Trophoblast cell (in vitro differentiated cells and primary cell): ENCODE measurements around the gene SLC35A4.
A peak's percentile ranks its signal among the peaks of the same experiment; 100 is the strongest.

ENCODE experiments used
- DNase-seq, 2 donors: peaks; one replicate each; pipeline ENCODE4 v3.0.0-alpha.2; 2016
- H2AFZ ChIP-seq: 2 replicates; pipeline ENCODE4 v1.6.1; 2013; ENCODE audit warnings: low read length, moderate library complexity, mild to moderate bottlenecking; ENCODE audit not compliant: insufficient read depth, poor library complexity
- H2AK5ac ChIP-seq: 2 replicates; pipeline ENCODE4 v1.6.1; 2013; ENCODE audit warnings: mild to moderate bottlenecking, low read length
- H2BK120ac ChIP-seq: 2 replicates; pipeline ENCODE4 v1.6.1; 2013; ENCODE audit warnings: low read length, mild to moderate bottlenecking, moderate library complexity; ENCODE audit not compliant: insufficient read depth, poor library complexity
- H2BK12ac ChIP-seq: 2 replicates; pipeline ENCODE4 v1.6.1; 2013; ENCODE audit warnings: mild to moderate bottlenecking, low read length, moderate library complexity
- H2BK5ac ChIP-seq: 2 replicates; pipeline ENCODE4 v1.6.1; 2013; ENCODE audit warnings: low read length, low read depth, moderate library complexity, mild to moderate bottlenecking; ENCODE audit not compliant: poor library complexity
- H3K14ac ChIP-seq: 2 replicates; pipeline ENCODE4 v1.6.1; 2013; ENCODE audit warnings: mild to moderate bottlenecking, low read length
- H3K18ac ChIP-seq: 2 replicates; pipeline ENCODE4 v1.6.1; 2013; ENCODE audit warnings: mild to moderate bottlenecking, low read length
- H3K23ac ChIP-seq: 2 replicates; pipeline ENCODE4 v1.6.1; 2013; ENCODE audit warnings: low read length
- H3K27ac ChIP-seq: 2 replicates; pipeline ENCODE4 v1.5.1; 2013; ENCODE audit warnings: low read depth, mild to moderate bottlenecking, inconsistent platforms, low read length, moderate library complexity
- H3K27me3 ChIP-seq: 2 replicates; pipeline ENCODE4 v1.6.1; 2013; ENCODE audit warnings: inconsistent platforms, mild to moderate bottlenecking, low read length, moderate library complexity; ENCODE audit not compliant: insufficient read depth
- H3K36me3 ChIP-seq, 2 experiments: 1 replicate in 1 of 2; 2 replicates in 1 of 2; pipeline ENCODE4 v1.6.1; 2013; ENCODE audit warnings: low read length in 2 of 2, mild to moderate bottlenecking in 2 of 2, moderate library complexity in 1 of 2; ENCODE audit not compliant: insufficient read depth in 2 of 2, control insufficient read depth in 1 of 2
- H3K4ac ChIP-seq: 2 replicates; pipeline ENCODE4 v1.6.1; 2013; ENCODE audit warnings: low read depth, mild to moderate bottlenecking, low read length, moderate library complexity
- H3K4me1 ChIP-seq, 2 experiments: 1 replicate in 1 of 2; 2 replicates in 1 of 2; pipeline ENCODE4 v1.6.1; 2013; ENCODE audit warnings: low read length in 2 of 2, mild to moderate bottlenecking in 2 of 2, moderate library complexity in 1 of 2; ENCODE audit not compliant: insufficient read depth in 2 of 2, control insufficient read depth in 1 of 2
- H3K4me2 ChIP-seq: 2 replicates; pipeline ENCODE4 v1.6.1; 2013; ENCODE audit warnings: inconsistent platforms, mild to moderate bottlenecking, low read length, moderate library complexity
- H3K4me3 ChIP-seq: 2 replicates; pipeline ENCODE4 v1.5.1; 2013; ENCODE audit warnings: mild to moderate bottlenecking, low read depth, low read length, inconsistent platforms
- H3K79me1 ChIP-seq: one replicate; pipeline ENCODE4 v1.6.1; 2013; ENCODE audit warnings: low read length
- H3K79me2 ChIP-seq: 2 replicates; pipeline ENCODE4 v1.6.1; 2013; ENCODE audit warnings: low read length, mild to moderate bottlenecking; ENCODE audit not compliant: control insufficient read depth, insufficient read depth, poor library complexity
- H3K9ac ChIP-seq: 2 replicates; pipeline ENCODE4 v1.6.1; 2013; ENCODE audit warnings: mild to moderate bottlenecking, low read length
- H3K9me3 ChIP-seq: 2 replicates; pipeline ENCODE4 v1.6.1; 2013; ENCODE audit warnings: low read depth, mild to moderate bottlenecking, control low read depth, inconsistent platforms, low read length; ENCODE audit not compliant: insufficient read depth
- H4K12ac ChIP-seq: 2 replicates; pipeline ENCODE4 v1.6.1; 2013; ENCODE audit warnings: low read depth, mild to moderate bottlenecking, low read length, moderate library complexity
- H4K8ac ChIP-seq: 2 replicates; pipeline ENCODE4 v1.6.1; 2013; ENCODE audit warnings: low read depth, mild to moderate bottlenecking, low read length, moderate library complexity
- H4K91ac ChIP-seq: one replicate; pipeline ENCODE4 v1.6.1; 2013; ENCODE audit warnings: low read depth, mild to moderate bottlenecking, low read length, moderate library complexity
- WGBS: extraction: QIAGEN DNeasy Blood & Tissue Kit; methylation state at CpG from one replicate; pipeline ENCODE4 v1.1.7; 2013; ENCODE audit warnings: missing lambda C conversion rate; ENCODE audit not compliant: insufficient read length, insufficient coverage; ENCODE audit errors: extremely low coverage; 5-methylcytosine and 5-hydroxymethylcytosine counted together

SLC35A4 gene

DNA sequence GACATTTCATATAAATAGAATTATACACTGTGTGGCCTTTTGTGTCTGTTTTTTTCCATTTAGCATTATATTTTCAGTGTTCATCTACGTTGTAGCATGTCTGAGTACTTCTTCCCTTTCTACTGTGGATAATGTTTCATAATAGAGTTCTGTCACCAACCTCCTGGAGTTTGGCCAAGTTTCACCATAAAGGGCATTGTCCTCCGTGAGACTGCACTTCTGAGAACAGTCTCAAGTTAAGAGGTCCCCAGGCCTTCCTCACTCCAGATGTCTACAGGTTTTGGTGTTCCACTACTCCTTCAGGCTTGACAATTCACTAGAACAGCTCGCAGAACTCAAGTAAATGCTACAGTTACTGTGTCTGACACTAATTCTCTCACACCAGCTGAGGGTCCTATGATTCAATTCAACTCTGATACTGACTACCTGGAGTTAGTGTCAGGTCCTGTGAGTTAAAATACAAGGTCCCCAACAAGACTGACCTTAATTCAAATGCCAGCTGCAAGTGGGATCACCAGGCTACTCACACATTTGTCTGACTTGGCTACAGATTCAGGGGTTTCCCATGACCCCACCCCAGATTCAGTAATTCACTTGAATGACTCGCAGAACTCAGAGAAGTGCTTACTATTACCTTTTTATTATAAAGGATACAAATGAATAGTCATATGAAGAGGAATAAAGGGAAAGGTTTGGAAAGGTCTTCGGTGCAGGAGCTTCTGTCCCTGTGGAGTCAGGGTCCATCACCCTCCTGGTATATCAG lies 31.1 kb downstream of the SLC35A4 start:
- no peaks in the 10 kb centered on the region for H3K9me3 ChIP-seq
- no peak overlapping the region for H3K4me3 ChIP-seq
- H2AFZ ChIP-seq = no peak overlapping the region
- no peak overlapping the region for H3K23ac ChIP-seq
- H3K4me1 ChIP-seq = no peaks in the 10 kb centered on the region
- no peak overlapping the region for H3K9ac ChIP-seq
- H3K27ac ChIP-seq = no peak overlapping the region
- H2BK120ac ChIP-seq = no peak overlapping the region
- no peak overlapping the region for H3K4me2 ChIP-seq
- H2AK5ac ChIP-seq = no peak overlapping the region
- H3K79me2 ChIP-seq = no peaks in the 10 kb centered on the region
- no peak overlapping the region for H2BK5ac ChIP-seq
- H3K14ac ChIP-seq = no peak overlapping the region
- H4K91ac ChIP-seq = no peak overlapping the region
- no peak overlapping the region for H4K12ac ChIP-seq
- DNase-seq = peak in 1 of 2 donors; percentile 40
- no CpG with 5 or more reads among the region's 5 CpGs for WGBS
- no peak overlapping the region for H4K8ac ChIP-seq
- no peaks in the 10 kb centered on the region for H3K79me1 ChIP-seq
- no peak overlapping the region for H2BK12ac ChIP-seq
- H3K36me3 ChIP-seq = no peaks in the 10 kb centered on the region
- no peak overlapping the region for H3K18ac ChIP-seq
- no peak overlapping the region for H3K4ac ChIP-seq
- no peaks in the 10 kb centered on the region for H3K27me3 ChIP-seq

DNA sequence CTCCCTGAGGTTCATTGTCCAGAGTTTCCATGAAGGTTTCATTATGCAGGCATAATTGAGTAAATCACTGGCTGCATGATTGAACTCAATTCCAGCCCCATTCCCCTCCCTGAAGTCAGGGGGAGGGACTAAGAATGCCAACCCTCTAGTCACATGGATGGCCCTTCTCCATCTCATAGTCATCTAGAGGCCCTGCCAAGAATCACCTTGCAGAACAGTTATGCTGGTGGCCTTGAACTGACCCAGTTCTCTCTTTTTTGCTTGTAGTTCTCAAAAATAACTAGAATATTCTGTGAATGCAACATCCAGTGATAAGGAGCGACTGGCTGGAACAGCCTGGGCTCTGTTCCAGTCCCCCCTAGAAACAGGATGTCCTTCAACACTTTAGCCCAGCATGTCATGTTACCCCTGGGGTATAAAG lies 31.7 kb downstream of the SLC35A4 start:
- no CpG with 5 or more reads among the region's 1 CpG for WGBS
- no peak overlapping the region for H3K4ac ChIP-seq

DNA sequence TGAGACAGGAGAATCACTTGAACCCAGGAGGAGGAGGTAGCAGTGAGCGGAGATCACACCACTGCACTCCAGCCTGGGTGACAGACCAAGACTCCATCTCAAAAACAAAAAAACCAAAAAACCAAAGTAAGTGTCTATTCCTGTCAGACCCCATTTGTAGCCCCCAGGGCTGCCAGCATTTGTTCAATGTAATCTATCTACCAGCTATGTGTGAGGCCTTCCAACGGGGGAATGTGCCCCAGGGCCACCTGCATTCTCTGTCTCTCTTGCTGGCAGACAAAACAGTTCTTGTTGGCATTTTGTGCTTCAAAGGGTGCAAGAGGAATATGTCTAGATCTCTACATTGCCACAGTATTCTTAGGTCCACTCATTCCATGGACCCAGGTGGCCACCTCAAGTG lies 34.2 kb downstream of the SLC35A4 start:
- no peak overlapping the region for H3K4me3 ChIP-seq
- no peak overlapping the region for H4K8ac ChIP-seq
- H4K91ac ChIP-seq = no peak overlapping the region
- H3K79me1 ChIP-seq = no peaks in the 10 kb centered on the region
- H3K36me3 ChIP-seq = no peaks in the 10 kb centered on the region
- H3K23ac ChIP-seq = no peak overlapping the region
- no peak overlapping the region for H3K9ac ChIP-seq
- H4K12ac ChIP-seq = no peak overlapping the region
- WGBS = no CpG with 5 or more reads among the region's 2 CpGs
- H3K18ac ChIP-seq = no peak overlapping the region
- no peaks in the 10 kb centered on the region for H3K27me3 ChIP-seq
- no peak overlapping the region for H3K27ac ChIP-seq
- no peaks in the 10 kb centered on the region for H3K9me3 ChIP-seq
- no peak overlapping the region for H2BK120ac ChIP-seq
- no peak overlapping the region for H2AK5ac ChIP-seq
- no peak overlapping the region for H2BK5ac ChIP-seq
- no peak overlapping the region for H3K4ac ChIP-seq
- no peak overlapping the region for H3K14ac ChIP-seq
- no peaks in the 10 kb centered on the region for H3K79me2 ChIP-seq
- no peak overlapping the region for H3K4me2 ChIP-seq
- no peak overlapping the region for H2AFZ ChIP-seq
- peak; percentile 80 to 86 for DNase-seq
- H3K4me1 ChIP-seq = no peaks in the 10 kb centered on the region
- no peak overlapping the region for H2BK12ac ChIP-seq

More for the DNA sequence above, 31.7 kb downstream of the SLC35A4 start:
- H3K79me1 ChIP-seq = no peaks in the 10 kb centered on the region
- no peak overlapping the region for H3K4me2 ChIP-seq
- H3K9ac ChIP-seq = no peak overlapping the region
- no peak overlapping the region for H3K23ac ChIP-seq
- no peaks in the 10 kb centered on the region for H3K36me3 ChIP-seq
- no peaks in the 10 kb centered on the region for H3K9me3 ChIP-seq
- no peak overlapping the region for H2BK5ac ChIP-seq
- H3K18ac ChIP-seq = no peak overlapping the region
- no peak overlapping the region for H2BK12ac ChIP-seq
- H4K91ac ChIP-seq = no peak overlapping the region
- H4K12ac ChIP-seq = no peak overlapping the region
- H3K79me2 ChIP-seq = no peaks in the 10 kb centered on the region
- no peaks in the 10 kb centered on the region for H3K4me1 ChIP-seq
- no peak for DNase-seq
- H3K4me3 ChIP-seq = no peak overlapping the region
- H2AK5ac ChIP-seq = no peak overlapping the region
- no peak overlapping the region for H3K27ac ChIP-seq
- H3K14ac ChIP-seq = no peak overlapping the region
- H2AFZ ChIP-seq = no peak overlapping the region
- H3K27me3 ChIP-seq = no peaks in the 10 kb centered on the region
- H2BK120ac ChIP-seq = no peak overlapping the region
- H4K8ac ChIP-seq = no peak overlapping the region

DNA sequence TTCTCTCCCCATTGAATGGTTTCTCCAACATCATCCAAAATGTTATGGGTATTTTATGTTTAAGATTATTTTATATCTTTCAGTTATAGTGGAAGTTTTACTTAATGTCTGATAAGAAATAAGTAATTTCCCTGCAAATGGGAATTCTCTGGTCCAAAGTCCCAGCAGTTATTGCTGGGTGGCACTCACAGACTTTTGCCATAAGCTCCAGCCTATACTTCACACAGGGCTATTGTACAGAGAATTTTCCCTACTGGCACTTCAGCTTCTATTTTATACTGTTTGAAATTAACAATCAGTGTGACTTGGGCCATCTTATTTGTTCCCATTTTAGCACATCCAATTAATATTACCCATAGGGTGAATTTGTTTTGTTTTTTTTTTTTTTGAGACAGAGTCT lies 35.5 kb downstream of the SLC35A4 start:
- H4K8ac ChIP-seq = no peak overlapping the region
- no peaks in the 10 kb centered on the region for H3K79me2 ChIP-seq
- H2BK5ac ChIP-seq = no peak overlapping the region
- no peak overlapping the region for H3K9ac ChIP-seq
- H2BK120ac ChIP-seq = no peak overlapping the region
- no peaks in the 10 kb centered on the region for H3K27me3 ChIP-seq
- no peak overlapping the region for H2BK12ac ChIP-seq
- no peak overlapping the region for H2AFZ ChIP-seq
- H3K18ac ChIP-seq = no peak overlapping the region
- H3K14ac ChIP-seq = no peak overlapping the region
- no peak for DNase-seq
- no peak overlapping the region for H4K12ac ChIP-seq
- H3K4me2 ChIP-seq = no peak overlapping the region
- no peaks in the 10 kb centered on the region for H3K4me1 ChIP-seq
- no peak overlapping the region for H3K27ac ChIP-seq
- no peak overlapping the region for H3K4ac ChIP-seq
- no peaks in the 10 kb centered on the region for H3K9me3 ChIP-seq
- H3K79me1 ChIP-seq = no peaks in the 10 kb centered on the region
- no peak overlapping the region for H2AK5ac ChIP-seq
- no peaks in the 10 kb centered on the region for H3K36me3 ChIP-seq
- H3K4me3 ChIP-seq = no peak overlapping the region
- no peak overlapping the region for H3K23ac ChIP-seq
- no peak overlapping the region for H4K91ac ChIP-seq
